H54 (cell line): ENCODE measurements around the gene CAMKMT.

Source experiments
- DNase-seq: peaks from one replicate; pipeline ENCODE4 v3.0.0; 2011; ENCODE audit warnings: low spot score, mixed read lengths; ENCODE audit not compliant: insufficient read length
- FAIRE-seq: peaks from 3 replicates; lab custom pipeline; 2011; peaks lifted over from hg19 to GRCh38; lab: Jason Lieb, UNC
- POLR2A ChIP-seq: IDR thresholded peaks from 2 replicates; pipeline ENCODE4 v1.6.1; 2011; ENCODE audit warnings: low read depth, mild to moderate bottlenecking, low read length

CAMKMT gene

DNA sequence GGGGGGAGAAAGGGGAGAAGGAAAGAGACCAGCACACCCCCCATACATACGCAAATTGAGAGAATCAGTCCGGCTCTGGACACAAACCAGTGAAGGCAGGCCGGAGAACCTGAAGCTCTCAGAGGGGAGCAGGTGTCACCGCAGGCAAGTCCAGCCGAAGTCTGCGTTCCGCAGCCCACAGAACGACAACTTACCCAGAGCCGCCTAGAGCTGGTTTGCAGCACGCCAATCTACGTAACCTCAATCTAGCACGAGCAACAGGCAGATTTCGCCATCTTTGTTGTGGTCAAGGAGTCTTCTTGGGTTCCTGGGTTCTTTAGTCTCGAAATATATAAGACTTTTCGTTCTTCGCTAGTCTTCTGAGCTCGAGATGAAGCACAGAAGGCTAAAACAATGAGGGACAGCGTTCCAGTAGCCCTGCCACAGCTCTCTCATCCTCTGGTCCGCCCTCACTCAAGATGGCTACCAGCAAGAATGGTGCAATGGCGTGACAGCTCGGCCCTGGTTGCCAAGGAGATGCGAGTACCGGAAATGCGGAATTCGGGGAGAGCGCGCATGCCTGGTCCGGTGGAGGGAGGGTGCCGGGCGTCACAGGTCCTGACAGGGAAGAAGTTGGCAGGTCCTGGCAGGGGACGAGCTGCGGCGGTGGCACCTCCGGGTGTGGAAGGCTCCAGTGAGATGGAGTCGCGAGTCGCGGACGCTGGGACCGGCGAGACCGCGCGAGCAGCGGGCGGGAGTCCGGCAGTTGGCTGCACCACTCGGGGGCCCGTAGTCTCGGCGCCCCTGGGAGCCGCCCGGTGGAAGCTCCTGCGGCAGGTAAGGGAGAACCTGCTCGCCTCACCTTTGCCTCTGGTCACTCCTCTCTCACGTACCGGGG, at the start of gene CAMKMT, which contains the start of gene PREPL:
Gene CAMKMT, plus strand, starts transcription at position 618 of the 877 bp plus-strand sequence.
Gene PREPL, minus strand, starts transcription at position 165 of the 877 bp plus-strand sequence. CDS start 15,152 bp downstream, outside the sequence.
- FAIRE-seq (peak; percentile 98), DNase-seq (peak; percentile 85)
- TF ChIP-seq POLR2A, result peak; percentile 91

DNA sequence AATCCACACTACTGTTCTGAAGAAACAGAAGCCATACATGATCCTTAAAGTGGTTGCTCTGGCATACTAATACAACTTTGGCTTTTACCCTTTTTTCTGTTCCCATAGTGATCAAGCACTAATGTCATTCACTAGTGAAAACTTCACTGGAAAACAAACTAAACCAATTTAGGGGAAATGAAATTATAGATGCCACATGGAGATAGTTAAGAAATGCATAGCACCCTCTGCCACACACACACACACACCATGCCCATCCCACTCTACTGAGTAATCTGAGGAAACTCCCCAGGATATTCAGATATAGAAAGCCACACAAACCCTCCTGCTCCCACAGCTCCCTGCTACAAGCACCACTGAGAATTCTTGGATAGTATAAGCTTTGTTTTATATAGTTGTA, 47.4 kb upstream of the CAMKMT start:
- no peak for DNase-seq
- TF ChIP-seq POLR2A, result no peak
- no peak for FAIRE-seq

DNA sequence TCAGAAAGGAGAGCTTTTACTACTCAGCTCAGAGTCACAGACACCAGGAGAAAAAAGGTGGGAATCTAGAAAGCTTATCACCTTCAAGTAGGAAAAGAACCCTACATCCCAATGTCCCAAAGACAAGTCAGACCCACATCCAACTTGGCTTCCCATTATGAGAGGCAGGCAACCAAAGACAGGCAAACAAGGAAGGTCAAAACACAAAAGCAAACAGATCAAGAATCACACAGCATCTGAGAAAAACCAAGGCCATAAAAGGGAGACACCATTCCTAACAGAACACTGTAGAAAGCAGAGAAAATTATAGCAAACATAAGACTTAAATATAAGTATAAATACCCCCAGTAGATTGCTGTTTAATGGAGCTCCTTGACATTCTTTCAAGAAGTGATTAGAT, 45.8 kb upstream of the CAMKMT start:
- FAIRE-seq (no peak), DNase-seq (no peak)
- TF ChIP-seq POLR2A, result no peak

DNA sequence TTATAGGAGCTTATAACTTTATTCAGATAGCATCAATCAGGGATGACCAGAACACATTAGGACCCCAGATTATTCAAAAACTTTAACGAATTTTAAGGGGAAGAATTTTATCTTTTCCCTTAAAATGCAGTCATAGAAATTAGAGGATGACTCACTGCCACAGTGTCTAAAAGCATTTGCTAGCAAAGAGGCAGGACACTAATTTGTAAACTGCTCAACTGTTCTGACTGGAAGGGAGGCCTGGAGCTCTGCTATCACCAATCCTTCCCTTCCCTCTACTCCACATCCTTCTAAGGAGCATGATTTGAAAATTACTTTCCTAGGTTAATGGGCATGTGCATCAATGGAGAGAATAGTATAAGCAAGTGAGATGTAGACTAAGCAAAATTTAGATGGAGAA, 40.9 kb upstream of the CAMKMT start:
- no peak for TF ChIP-seq POLR2A
- DNase-seq, result no peak
- FAIRE-seq, result no peak

DNA sequence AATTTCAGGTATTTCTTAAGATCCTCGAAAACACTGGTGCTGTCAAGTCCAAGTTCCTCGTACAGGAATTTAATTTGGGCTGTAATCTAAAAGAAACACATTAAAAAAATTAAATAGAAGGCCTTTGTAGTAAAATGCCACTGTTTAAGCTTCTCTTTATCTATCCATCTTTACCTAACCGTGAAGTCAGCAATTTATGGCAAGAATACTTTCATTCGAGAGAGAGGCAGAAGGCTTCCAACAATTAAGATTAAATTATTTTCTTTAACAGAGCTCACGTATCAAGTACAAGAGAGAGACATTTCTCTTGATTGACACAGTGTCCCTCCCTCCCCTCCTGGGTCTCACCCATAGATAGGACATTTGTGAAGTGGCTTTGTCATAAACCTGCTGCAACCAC, 40.4 kb upstream of the CAMKMT start:
- FAIRE-seq (no peak), DNase-seq (no peak)
- no peak for TF ChIP-seq POLR2A

DNA sequence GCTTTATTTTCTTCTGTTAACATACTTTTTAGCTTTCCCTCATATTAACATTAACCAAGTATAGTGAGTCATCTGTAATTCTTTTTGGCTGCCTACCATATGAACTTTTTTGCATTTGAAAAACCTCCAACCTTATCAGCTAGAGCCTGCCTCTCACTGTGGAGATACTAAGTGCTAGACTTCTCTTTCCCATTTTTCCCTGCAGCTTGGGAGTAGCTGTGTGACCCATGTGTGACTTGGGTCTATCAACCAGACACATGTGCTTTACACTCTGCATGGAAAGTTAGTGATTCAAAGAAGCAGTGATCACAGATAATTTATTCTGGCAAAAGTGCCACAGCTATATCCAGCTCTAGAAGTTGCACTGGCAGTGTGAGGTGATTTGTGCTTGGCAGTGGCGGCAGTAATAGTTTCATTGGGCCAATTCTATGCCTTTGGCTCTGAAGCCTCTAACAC, 36.7 kb upstream of the CAMKMT start:
- no peak for TF ChIP-seq POLR2A
- DNase-seq (no peak), FAIRE-seq (peak; percentile 78)

DNA sequence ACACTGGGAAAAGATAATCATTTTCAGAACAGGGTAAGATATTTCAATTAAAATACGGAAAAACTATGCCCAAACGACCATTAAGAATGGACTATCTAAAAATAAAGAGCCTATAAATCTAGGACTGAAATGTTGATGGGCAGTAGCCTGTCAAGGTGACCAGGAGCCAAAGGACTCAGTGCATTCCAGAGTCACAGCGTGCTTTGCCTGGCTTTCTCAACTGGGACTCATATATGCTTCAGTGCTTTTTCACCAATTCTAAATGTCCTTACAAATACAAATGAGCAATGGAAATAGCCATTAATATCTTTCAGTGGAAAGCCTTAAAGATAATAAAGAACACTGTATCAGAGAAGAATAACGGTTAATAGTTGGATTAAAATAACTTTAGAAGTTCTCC, 35.9 kb upstream of the CAMKMT start:
- no peak for TF ChIP-seq POLR2A
- DNase-seq (no peak), FAIRE-seq (no peak)

DNA sequence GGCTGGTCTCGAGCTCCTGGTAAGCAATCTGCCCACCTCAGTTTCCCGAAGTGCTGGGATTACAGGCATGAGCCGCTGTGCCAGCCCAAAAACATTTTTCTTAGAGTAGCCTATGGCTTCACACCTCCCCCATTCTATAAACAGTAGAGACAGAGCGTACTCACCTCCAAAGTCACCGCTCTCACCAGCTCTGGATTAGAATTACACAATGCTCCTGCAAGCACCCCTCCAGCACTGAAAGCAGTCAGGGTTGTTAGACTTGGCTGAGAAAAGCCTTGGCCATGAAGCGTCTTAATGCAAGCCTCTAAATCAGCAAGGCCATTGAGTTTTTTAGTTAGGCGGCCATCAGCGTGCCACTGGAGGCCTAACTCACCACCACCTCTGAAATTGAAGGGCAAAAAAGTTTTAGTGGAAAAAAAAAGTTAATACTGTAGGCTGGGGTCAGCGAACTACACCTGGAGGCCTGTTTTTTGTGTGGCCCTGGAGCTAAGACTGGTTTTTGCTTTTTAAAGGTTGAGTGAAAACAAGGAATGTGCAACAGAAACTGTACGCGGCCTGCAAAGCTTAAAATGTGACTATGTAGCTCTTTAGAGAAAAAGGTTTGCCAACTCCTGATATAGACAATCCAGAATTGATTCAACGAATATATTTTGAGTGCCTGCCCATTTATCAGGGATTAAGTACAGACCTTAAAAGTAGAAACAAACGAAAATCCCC, 35.0 kb upstream of the CAMKMT start:
- no peak for TF ChIP-seq POLR2A
- DNase-seq (no peak), FAIRE-seq (no peak)

DNA sequence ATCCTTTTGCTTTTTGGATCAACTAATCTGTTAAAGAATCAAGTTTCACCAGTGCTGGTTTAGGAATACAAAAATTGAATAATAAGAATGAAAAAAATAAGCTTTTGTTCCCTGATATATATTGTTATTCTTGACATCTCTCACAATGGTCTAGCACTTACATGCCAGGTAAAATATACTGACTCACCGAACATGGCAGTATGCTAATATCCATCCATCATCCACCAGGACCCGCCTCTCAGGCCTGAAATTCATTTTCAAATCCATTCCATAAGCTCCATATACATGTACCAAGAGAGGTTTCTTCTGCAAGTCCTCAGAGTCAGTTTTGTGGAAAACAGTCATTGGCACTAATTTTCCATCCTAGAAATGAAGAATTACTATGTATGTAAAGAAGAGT, 33.0 kb upstream of the CAMKMT start:
- no peak for TF ChIP-seq POLR2A
- FAIRE-seq (no peak), DNase-seq (no peak)

DNA sequence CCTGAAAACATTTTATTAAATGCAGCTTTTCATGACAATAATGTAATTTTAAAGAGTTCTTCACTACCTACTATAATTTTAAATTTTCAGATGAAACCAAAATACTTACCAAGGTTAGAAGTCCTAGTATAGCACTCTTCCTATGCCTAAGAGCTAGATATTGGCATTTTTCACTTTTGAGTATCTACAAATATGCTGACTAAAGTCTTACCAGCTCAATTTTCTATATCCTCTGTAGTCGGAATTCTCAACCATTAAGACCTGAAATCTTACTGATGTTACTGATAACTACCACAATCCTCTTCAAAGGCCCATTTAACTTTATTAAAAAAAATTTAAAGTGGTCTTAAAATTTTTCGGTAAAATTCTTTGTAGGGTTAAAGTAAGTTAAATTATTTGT, 32.4 kb upstream of the CAMKMT start:
- no peak for TF ChIP-seq POLR2A
- FAIRE-seq, result no peak
- no peak for DNase-seq

DNA sequence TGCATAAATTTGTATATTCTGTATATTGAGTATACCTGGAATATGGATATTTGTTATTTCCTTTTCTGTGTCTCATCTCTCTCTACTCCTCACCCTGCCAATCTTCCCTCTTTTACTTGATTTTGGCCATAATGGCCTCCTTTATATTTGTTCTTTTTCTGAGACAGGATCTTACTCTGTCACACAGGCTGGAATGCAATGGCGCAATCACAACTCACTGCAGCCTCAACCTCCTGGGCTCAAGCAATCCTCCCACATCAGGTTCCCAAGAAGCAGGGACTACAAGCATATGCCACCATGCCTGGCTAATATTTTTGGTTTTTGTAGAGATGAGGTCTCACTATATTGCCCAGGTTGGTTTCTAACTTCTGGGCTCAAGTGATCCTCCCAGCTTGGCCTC, 30.9 kb upstream of the CAMKMT start:
- DNase-seq (no peak), FAIRE-seq (no peak)
- no peak for TF ChIP-seq POLR2A

DNA sequence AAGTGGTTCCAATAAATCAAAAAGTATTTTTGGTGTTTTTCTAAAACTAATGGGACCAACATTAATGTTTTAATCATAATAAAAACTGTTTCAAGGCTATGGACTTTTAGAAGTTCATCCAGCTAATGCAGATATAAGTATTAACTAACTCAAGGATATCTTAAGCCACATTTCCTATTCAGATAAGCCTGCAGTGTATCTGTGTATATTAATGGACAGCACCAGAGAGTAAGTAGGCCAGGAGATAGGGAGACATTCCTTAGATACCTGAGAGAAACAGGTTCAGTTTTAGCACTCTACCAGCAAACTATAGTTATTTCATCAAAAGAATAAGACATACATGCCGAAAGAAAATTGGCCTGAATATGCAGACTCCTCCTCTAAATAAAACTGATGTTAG, 27.8 kb upstream of the CAMKMT start:
- FAIRE-seq (no peak), DNase-seq (no peak)
- no peak for TF ChIP-seq POLR2A

DNA sequence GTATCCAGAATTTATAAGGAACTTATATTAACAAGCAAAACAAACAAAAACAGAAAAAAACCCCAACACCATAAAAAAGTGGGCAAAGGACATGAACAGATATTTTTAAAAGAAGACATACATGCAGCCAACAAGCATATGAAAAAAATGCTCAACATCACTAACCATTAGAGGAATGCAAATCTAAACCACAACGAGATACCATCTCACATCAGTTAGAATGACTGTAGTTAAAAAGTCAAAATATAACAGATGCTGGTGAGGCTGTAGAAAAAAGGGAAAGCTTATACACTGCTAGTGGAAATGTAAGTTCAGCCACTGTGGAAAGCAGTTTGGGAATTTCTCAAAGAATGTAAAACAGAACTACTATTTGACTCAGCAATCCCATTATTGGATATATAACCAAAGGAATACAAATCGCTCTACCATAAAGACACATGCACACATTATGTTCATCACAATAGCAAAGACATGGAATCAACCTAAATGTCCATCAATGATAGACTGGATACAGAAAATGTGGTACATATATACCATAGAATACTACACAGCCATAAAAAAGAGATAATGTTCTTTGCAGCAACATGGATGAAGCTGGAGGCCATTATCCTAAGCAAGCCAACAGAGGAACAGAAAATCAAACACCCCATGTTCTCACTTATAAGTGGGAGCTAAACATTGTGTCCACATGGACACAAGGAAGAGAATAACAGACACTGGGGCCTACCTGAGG, 25.8 kb upstream of the CAMKMT start:
- DNase-seq, result no peak
- peak; percentile 30 for FAIRE-seq
- TF ChIP-seq POLR2A, result no peak

DNA sequence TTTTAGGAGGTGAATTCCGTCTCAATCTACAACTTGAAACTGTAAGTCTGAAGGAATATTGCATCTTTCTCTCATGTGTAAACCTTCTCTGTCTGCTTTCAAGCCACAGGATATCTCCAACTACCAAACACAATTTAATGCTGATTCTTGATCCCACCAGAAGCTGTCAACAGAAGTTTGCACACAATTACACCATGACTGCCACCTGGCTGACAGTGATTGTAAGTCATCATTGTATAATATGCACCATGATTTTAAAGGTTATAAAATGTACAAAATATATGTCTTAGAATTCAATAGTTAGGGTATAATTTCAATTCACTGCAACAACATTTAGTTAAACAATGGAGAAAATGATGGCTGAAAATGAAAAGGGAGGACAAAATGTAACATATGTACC, 18.9 kb upstream of the CAMKMT start:
- no peak for DNase-seq
- no peak for TF ChIP-seq POLR2A
- FAIRE-seq, result peak; percentile 74

DNA sequence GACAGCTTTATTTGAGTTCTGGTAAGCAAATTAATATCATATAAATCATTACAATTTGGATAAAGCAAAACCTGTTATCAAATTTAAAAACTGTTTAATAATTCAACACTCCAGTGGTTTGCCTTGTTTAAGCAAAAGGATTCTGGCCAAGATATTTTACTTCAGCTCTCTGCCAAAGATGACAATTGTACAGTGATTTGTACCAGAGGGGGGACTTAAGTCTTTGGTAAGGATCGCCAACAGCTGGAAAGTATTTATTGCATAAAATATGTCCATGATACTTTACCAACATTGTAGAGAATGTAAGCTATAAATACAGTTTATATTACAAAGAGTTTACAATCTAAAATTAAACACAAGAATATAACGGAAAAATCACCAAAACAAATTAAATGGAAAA, 14.2 kb upstream of the CAMKMT start:
- no peak for TF ChIP-seq POLR2A
- DNase-seq (no peak), FAIRE-seq (no peak)
